ENCODE results near the gene AP3B1.

DNA sequence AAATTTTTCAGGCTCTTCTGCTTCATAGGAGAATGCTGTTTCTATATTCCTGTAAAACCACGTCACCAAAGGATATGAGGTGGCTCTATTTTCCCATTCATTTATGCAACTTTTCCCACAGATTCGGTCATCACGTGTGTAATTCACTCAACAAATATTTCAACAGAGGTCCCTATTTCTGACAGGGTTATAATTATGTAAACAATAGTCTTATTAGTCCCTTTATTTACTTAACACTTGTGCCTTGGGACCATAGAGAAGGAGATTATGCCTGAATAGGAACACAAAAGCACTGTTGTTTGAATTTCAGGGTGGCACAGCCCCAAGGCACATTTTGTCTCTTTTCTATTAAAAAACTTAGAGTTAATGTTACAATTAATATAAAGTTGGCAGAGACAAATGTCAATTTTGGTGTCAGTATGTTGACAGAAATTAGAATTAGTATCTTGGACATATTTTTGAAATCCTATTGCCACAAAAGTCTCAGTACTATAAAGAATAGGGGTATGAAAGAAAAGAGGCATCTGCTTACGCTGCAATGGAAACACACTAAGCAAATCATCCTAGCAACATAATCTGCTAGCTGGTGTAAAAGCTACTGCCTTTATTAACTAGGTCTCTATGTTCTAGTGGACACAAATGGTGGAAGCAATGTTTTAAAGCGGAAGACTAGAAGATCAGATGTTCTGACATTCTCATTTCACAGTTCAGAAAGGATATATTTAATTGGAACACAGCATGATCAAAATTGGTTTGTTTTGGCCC, 289.3 kb downstream of the AP3B1 start:
- TF ChIP-seq, protein P1, sequence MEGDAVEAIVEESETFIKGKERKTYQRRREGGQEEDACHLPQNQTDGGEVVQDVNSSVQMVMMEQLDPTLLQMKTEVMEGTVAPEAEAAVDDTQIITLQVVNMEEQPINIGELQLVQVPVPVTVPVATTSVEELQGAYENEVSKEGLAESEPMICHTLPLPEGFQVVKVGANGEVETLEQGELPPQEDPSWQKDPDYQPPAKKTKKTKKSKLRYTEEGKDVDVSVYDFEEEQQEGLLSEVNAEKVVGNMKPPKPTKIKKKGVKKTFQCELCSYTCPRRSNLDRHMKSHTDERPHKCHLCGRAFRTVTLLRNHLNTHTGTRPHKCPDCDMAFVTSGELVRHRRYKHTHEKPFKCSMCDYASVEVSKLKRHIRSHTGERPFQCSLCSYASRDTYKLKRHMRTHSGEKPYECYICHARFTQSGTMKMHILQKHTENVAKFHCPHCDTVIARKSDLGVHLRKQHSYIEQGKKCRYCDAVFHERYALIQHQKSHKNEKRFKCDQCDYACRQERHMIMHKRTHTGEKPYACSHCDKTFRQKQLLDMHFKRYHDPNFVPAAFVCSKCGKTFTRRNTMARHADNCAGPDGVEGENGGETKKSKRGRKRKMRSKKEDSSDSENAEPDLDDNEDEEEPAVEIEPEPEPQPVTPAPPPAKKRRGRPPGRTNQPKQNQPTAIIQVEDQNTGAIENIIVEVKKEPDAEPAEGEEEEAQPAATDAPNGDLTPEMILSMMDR (IDR thresholded peaks at IDR 0.05; ENCODE audit: borderline replicate concordance, extremely low read depth, low read length, poor library complexity, severe bottlenecking): no peak
- TF ChIP-seq EZH2 (IDR thresholded peaks at IDR 0.05; ENCODE audit: borderline replicate concordance, low read depth, low read length, severe bottlenecking): no peak
